ENCODE results near the gene MALT1. TPM values are rescaled to one million over a fixed set of nuclear protein-coding genes. Genes with fewer than 3 reads are reported as not detected.
"Not testable (repeated sequence)": the region's sequence is repeated elsewhere in the genome, so short reads cannot be mapped to it uniquely, and the experiment has no call there.

Gene MALT1
- total RNA-seq, 1 donor from 2014 or later = 251 TPM

DNA sequence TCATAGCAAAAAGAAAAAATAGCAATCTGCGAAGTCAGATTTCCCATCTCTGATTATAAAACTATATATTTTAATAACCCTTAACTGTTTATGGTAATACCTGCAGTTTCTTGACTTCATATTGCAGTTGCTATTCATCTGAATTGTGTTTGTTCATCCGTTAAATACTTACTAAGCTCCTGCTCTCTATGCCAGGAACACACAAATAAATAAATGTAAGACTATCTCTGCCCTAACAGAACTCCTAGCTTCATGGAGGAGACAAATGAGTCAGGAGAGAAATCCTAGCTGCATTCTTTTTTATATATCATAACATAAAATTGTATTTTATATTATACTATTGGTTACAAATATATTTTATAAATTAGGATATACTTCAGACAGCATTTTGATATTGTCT, 61.2 kb downstream of the MALT1 start:
- DNase-seq (ENCODE audit: low read depth) = no peak

DNA sequence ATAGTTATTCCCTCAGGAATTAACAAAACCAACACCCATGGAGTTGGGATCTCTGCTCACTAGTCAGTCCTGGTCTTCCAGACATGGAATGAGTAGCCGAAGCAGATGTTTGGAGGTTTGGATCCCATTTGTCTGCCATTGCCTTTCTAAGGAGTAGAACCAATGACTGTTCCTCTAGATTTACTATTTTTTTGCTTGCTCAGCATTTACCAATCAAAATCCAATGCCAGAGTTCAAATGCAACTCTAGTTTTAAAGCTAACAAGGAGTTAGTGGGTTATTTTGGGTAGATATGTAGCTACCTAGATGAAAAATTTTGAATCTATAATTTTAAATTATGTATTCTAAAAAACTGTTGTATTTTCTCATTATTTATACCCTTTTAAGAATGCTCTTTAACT, 62.6 kb downstream of the MALT1 start:
- DNase-seq (ENCODE audit: low read depth) = no peak

- no peak for DNase-seq (ENCODE audit: low read depth)
Observed at GRCh38 chr18:58738322-58738721, 67.1 kb downstream of the MALT1 start.

DNA sequence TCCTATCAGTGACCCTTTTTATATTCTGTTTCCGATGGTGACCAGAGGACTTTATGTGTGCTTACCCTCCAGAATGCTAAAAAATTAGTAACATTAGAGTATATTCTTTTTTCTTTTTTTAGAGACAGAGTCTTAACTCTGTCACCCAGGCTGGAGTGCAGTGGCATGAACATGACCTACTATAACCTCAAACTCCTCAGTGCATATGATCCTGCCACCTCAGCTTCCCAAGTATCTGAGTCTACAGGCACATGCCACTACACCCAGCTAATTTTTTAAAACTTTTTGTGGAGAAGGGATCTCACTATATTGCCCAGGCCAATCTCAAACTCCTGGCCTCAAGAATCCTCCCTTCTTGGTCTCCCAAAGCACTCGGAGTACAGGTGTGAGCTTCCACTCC, 74.6 kb downstream of the MALT1 start:
- no peak for DNase-seq (ENCODE audit: low read depth)

DNA sequence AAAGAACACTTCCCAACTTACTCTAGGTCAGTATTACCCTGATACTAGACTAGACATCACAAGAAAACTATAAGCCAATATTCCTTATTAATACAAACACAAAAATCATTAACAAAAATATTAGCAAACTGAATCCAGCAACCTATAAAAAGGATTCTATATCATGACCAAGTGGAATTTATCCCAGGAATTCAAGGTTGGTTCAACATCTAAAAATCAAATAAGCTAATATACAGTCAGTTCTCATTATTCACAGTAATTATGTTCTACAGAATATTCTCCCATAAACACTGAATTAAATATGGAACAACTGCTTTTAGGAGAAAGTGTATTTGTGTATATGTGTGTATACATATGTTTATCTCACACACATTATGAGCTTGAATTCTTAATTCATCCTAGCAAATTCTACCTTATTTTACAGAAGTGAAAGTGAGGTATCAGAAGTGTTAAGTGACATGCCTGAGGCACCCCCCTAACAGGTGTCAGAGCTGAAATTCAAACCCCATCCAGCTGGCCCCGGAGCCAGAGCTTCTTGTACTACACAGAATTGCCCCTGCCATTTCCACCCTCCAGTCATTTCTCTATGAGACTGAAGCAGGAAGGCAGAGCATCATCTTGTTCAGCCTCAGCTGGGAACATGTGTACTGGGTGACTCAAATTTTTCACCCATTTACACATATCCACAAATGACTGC, 77.8 kb downstream of the MALT1 start:
- no peak for DNase-seq (ENCODE audit: low read depth)

GRCh38 chr18:58753976-58754375, 82.7 kb downstream of the MALT1 start:
- no peak for DNase-seq (ENCODE audit: low read depth)

DNA sequence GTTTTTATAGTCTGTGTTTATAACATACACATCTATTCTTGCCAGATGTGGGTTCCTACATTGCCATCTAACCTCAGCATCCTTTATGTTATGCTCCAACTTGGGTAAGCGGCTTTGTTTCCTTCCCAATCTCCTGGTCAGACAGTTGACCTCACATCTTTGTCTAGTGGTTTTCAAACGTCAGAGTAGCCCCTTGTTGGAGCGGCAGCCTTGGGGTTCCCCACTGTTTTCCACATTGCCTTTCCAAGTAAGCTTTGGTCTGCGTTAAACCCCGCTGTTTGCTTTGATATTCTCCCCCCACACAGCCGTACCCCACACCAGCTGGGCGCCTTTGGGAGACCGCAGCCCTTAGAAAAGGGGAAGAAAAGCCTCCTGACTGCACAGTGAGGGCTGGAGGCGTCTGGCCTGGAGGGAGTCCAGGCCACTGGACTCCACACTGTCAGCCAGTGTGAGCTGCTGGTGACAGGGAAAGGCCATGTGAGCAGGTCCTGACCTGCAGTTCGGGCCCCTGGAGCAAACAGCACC, 83.3 kb downstream of the MALT1 start:
- no peak for DNase-seq (ENCODE audit: low read depth)

- DNase-seq (ENCODE audit: low read depth) = no peak
Observed at GRCh38 chr18:58755304-58756010, 84.2 kb downstream of the MALT1 start.

- DNase-seq (ENCODE audit: low read depth) = no peak
Observed at GRCh38 chr18:58756148-58756547, 84.9 kb downstream of the MALT1 start.

- no peak for DNase-seq (ENCODE audit: low read depth)
Observed at GRCh38 chr18:58756596-58757240, 85.5 kb downstream of the MALT1 start.

- DNase-seq (ENCODE audit: low read depth) = not testable (repeated sequence)
Observed at GRCh38 chr18:58757351-58757750, 86.1 kb downstream of the MALT1 start.

- no peak for DNase-seq (ENCODE audit: low read depth)
Observed at GRCh38 chr18:58758046-58758445, 86.8 kb downstream of the MALT1 start.

DNA sequence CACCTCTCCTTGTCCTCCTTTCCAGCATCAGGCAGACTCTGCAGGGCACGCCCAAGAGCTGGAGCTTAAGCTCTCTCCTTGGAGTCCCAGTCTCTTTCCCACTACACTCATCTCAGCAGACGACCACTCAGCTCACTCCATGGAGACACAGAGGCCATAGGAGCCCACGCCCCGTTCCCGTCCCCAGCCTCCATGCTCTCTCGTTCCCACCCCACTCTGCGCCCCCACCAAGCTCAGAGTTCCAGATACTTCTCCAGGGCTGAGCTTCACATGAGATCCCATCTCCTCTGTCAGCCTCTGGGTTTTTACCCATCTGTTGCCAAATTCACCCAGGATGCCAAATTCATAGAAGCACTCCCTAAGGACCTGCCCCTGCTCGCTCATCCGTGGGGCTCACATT, 87.3 kb downstream of the MALT1 start:
- no peak for DNase-seq (ENCODE audit: low read depth)

- no peak for DNase-seq (ENCODE audit: low read depth)
Observed at GRCh38 chr18:58761241-58761969, 90.1 kb downstream of the MALT1 start.

DNA sequence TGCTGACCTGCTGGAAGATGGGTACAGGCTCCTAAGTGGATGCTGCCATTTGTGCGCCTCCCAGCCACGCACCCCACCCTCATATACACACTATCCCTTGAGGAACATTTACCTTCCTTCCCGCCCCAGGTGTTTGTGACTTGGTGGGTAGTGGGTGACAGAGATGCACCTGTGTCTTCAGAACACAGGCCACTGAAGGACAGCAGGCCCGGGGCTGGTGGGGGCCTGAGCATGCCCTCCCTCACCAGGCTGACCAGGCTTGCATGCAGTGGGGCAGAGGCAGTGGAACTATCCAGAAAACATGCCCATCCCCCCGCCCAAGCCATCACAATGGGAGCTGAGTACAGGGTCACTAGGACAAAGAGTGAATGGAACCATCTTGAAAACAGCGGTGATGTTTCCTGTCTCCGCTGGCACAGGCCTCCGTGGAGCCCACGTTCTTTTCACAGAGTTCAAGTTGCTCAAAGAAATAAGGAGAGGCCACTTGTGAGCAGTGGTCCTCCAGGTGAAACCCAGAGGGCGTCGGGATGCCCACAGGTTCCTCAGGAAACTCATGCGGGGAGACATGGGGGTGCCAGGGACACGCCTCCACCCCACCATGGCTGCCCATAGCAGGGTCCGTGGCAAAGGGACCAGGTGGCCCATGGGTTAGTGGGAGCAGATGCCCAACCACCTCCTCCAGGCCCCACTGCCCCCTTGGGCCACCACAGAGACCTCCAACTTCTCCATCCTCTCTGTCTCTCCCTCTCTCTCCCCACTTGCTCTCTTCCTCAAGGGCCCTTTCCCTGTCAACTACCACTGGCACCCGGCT, 90.9 kb downstream of the MALT1 start:
- no peak for DNase-seq (ENCODE audit: low read depth)

GRCh38 chr18:58762781-58763171, 91.5 kb downstream of the MALT1 start:
- no peak for DNase-seq (ENCODE audit: low read depth)

DNA sequence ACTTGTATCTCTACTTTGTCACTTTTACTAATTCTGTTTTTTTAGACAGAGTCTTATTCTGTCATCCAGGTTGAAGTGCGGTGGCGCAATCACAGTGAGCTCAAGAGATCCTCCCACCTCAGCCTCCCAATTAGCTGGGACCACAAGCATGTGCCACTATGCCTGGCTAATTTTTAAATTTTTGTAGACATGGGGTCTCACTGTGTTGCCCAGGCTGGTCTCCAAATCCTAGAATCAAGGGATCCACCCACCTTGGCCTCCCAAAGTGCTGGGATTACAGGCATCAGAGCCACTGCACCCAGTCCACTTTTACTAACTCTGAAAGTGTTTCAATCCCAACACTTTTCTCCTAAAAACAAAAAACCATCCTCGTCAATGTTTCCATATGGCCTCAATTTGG, 94.9 kb downstream of the MALT1 start:
- no peak for DNase-seq (ENCODE audit: low read depth)

DNA sequence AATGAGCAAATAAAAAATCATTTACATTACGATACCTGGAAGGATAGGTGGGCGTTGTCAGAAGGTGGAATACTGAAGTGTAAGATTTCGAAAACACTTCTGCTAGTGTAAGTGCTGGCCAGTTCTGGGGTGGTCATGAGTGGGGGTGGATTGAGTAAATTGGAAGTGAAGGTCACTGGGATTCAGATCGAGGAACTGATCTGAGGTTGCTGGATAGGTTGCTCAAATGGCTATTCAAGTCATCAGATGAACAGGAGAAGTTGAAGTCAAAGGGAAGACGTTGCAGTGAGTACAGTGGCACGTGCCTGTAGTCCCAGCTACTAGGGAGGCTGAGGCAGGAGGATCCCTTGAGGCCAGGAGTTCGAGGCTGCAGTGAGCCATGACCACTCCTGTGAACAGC, 95.7 kb downstream of the MALT1 start:
- no peak for DNase-seq (ENCODE audit: low read depth)

DNA sequence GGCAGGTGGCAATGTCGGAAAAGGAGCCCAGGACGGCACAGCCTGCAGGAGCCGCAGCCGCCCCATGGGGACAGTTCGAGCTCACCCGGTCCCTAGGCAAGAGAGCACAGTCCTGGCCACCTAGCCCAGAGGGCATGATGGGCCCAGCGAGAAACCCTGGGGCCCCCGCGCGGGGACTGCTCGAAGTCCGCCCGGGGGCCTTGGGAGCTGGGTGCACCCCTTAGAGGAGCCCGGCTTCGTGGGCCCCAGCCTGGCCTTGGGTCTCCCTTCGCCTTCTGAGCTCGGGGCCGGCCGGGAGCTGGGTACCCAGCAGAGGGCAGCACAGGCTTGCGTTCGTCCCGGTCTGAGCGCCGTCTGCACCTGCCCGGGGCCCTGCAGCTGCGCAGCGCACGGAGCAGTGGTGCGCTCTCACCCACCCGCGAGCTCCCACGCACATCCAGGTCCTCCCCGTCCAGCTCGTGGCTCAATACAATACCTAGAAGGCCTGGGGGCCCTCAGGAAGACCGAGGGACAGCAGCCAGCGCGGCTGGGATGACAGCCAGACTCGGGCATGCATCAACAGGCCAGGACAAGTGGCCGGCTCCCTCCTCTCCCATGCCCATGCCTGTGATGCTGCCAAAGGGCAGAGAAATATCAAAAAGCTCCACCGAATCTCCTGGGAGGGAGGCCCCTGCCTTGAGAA, 97.2 kb downstream of the MALT1 start:
- no peak for DNase-seq (ENCODE audit: low read depth)

DNA sequence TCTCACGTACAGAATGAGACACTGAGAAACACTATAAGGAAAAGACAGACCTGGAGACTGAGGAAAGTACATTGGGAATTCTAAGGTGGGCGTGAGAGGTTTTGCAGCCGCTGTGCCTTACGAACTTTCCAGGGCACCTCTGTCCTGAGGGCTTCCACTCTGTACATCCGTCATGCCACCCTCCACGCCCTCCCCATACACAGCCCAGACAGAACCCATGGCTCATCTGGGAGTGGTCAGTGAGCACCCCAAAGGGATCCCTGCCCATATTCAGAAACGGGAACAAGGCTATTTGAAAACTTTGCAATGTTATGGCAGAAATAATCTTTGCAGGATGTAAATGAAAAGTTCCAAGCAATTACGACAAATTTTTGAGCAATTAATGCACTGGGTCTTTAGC, 98.1 kb downstream of the MALT1 start:
- no peak for DNase-seq (ENCODE audit: low read depth)

- no peak for DNase-seq (ENCODE audit: low read depth)
Observed at GRCh38 chr18:58770601-58771000, 99.3 kb downstream of the MALT1 start.

All from renal cortical epithelial cell (primary cell).